Measurements from ENCODE around the gene REPIN1. TPM values are rescaled to one million over a fixed set of nuclear protein-coding genes. Genes with fewer than 3 reads are reported as not detected.

Gene REPIN1
- total and polyA plus RNA-seq, 9 of the 15 experiments (the other 6 are each of a cell fraction or from before 2014, with no cell fraction given): 8.1 to 283 (median 94.3) TPM

- TF ChIP-seq, protein P1, sequence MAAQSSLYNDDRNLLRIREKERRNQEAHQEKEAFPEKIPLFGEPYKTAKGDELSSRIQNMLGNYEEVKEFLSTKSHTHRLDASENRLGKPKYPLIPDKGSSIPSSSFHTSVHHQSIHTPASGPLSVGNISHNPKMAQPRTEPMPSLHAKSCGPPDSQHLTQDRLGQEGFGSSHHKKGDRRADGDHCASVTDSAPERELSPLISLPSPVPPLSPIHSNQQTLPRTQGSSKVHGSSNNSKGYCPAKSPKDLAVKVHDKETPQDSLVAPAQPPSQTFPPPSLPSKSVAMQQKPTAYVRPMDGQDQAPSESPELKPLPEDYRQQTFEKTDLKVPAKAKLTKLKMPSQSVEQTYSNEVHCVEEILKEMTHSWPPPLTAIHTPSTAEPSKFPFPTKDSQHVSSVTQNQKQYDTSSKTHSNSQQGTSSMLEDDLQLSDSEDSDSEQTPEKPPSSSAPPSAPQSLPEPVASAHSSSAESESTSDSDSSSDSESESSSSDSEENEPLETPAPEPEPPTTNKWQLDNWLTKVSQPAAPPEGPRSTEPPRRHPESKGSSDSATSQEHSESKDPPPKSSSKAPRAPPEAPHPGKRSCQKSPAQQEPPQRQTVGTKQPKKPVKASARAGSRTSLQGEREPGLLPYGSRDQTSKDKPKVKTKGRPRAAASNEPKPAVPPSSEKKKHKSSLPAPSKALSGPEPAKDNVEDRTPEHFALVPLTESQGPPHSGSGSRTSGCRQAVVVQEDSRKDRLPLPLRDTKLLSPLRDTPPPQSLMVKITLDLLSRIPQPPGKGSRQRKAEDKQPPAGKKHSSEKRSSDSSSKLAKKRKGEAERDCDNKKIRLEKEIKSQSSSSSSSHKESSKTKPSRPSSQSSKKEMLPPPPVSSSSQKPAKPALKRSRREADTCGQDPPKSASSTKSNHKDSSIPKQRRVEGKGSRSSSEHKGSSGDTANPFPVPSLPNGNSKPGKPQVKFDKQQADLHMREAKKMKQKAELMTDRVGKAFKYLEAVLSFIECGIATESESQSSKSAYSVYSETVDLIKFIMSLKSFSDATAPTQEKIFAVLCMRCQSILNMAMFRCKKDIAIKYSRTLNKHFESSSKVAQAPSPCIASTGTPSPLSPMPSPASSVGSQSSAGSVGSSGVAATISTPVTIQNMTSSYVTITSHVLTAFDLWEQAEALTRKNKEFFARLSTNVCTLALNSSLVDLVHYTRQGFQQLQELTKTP (IDR thresholded peaks at IDR 0.05; ENCODE audit: low read depth in 1 of 2, partially characterized antibody in 2 of 2): no peak
- no peak for TF ChIP-seq CGGBP1 (CRISPR knock-in tag; IDR thresholded peaks at IDR 0.05)
- TF ChIP-seq SAP30 (IDR thresholded peaks at IDR 0.05; ENCODE audit: borderline replicate concordance, insufficient read depth, low read depth, low read length, poor library complexity, severe bottlenecking): no peak
- no peak for TF ChIP-seq SIN3B (IDR thresholded peaks at IDR 0.05; ENCODE audit: low read depth)
- no peak for TF ChIP-seq ZNF239 (CRISPR knock-in tag; IDR thresholded peaks at IDR 0.05)
- no peak for TF ChIP-seq ZNF263 (CRISPR knock-in tag; IDR thresholded peaks at IDR 0.05; ENCODE audit: borderline replicate concordance)
- TF ChIP-seq NUFIP1 (IDR thresholded peaks at IDR 0.05; ENCODE audit: partially characterized antibody): no peak
- TF ChIP-seq GABPB1 (CRISPR knock-in tag; IDR thresholded peaks at IDR 0.05): no peak
- TF ChIP-seq LCOR (CRISPR knock-in tag; IDR thresholded peaks at IDR 0.05): no peak
- TF ChIP-seq PRMT5 (CRISPR knock-in tag; IDR thresholded peaks at IDR 0.05): no peak
- TF ChIP-seq, protein P2, sequence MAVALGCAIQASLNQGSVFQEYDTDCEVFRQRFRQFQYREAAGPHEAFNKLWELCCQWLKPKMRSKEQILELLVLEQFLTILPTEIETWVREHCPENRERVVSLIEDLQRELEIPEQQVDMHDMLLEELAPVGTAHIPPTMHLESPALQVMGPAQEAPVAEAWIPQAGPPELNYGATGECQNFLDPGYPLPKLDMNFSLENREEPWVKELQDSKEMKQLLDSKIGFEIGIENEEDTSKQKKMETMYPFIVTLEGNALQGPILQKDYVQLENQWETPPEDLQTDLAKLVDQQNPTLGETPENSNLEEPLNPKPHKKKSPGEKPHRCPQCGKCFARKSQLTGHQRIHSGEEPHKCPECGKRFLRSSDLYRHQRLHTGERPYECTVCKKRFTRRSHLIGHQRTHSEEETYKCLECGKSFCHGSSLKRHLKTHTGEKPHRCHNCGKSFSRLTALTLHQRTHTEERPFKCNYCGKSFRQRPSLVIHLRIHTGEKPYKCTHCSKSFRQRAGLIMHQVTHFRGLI (CRISPR knock-in tag; IDR thresholded peaks at IDR 0.05): no peak
- no peak for TF ChIP-seq RBM15 (IDR thresholded peaks at IDR 0.05; ENCODE audit: insufficient read depth, low read length)
- no peak for TF ChIP-seq CCNT2 (IDR thresholded peaks at IDR 0.05; ENCODE audit: borderline replicate concordance, extremely low read depth, insufficient read length, low read depth, low read length)
- no peak for TF ChIP-seq ZNF436 (CRISPR knock-in tag; IDR thresholded peaks at IDR 0.05)
- TF ChIP-seq MIER1 (IDR thresholded peaks at IDR 0.05; ENCODE audit: low read depth): 0 out of 2 replicates have a peak, but pooled peaks have one; percentile 21
- no peak; the same call in 1 of the 2 replicates for TF ChIP-seq EP400 (IDR thresholded peaks at IDR 0.05)
- TF ChIP-seq FOXJ2 (tag; IDR thresholded peaks at IDR 0.05): no peak
- TF ChIP-seq MNT (conservative IDR thresholded peaks at IDR 0.05): no peak
- TF ChIP-seq PRPF4 (IDR thresholded peaks at IDR 0.05; ENCODE audit: insufficient read depth, low read depth, low read length, poor library complexity, severe bottlenecking): no peak
- no peak for TF ChIP-seq NCOA6 (IDR thresholded peaks at IDR 0.05)
- no peak for TF ChIP-seq THRAP3 (IDR thresholded peaks at IDR 0.05; ENCODE audit: borderline replicate concordance)
These were observed 8.8 kb upstream of the REPIN1 start (continued) for GRCh38 chr7:150359622-150360362.

Data from K562 (cell line).